Lung (tissue), 12 donors: ENCODE data around the gene TCF19. TPM values are rescaled to one million over a fixed set of nuclear protein-coding genes. Genes with fewer than 3 reads are reported as not detected.

Experiments
- ATAC-seq: fragments of 200-7000 bp; cut with Tn5 transposase; one replicate; pipeline ENCODE4 v1.9.1; 2020; ENCODE audit warnings: moderate number of reproducible peaks; ENCODE audit not compliant: insufficient read depth, low FRiP score
- DNase-seq, 3 donors: peaks; one replicate each; pipeline ENCODE4 v3.0.0-alpha.2; 2013 to 2017
- H3K27ac ChIP-seq, 2 donors: one replicate each; pipeline ENCODE4 v1.5.1; 2013; ENCODE audit warnings: mild to moderate bottlenecking in 2 of 2, moderate library complexity in 2 of 2, control low read depth in 1 of 2, inconsistent platforms in 1 of 2, low read depth in 1 of 2, low read length in 1 of 2
- H3K27me3 ChIP-seq, 3 donors: one replicate each; pipeline ENCODE4 v1.5.1; 2013; ENCODE audit warnings: low read length in 2 of 3; ENCODE audit not compliant: control insufficient read depth in 3 of 3, insufficient read depth in 3 of 3
- H3K36me3 ChIP-seq, 4 donors: one replicate each; pipeline ENCODE4 v1.5.1; 2013; ENCODE audit warnings: low read length in 4 of 4, mild to moderate bottlenecking in 1 of 4, moderate library complexity in 1 of 4; ENCODE audit not compliant: control insufficient read depth in 4 of 4, insufficient read depth in 4 of 4
- H3K4me1 ChIP-seq, 5 donors: one replicate each; pipeline ENCODE4 v1.5.1; 2013; ENCODE audit warnings: low read length in 5 of 5, mild to moderate bottlenecking in 2 of 5, moderate library complexity in 1 of 5; ENCODE audit not compliant: control insufficient read depth in 5 of 5, insufficient read depth in 5 of 5
- H3K4me3 ChIP-seq: one replicate; pipeline ENCODE4 v1.5.1; 2013; ENCODE audit warnings: mild to moderate bottlenecking, control low read depth, moderate library complexity
- H3K9ac ChIP-seq, 2 donors: one replicate each; pipeline ENCODE4 v1.5.1; 2013; ENCODE audit warnings: low read length in 2 of 2, control low read depth in 1 of 2; ENCODE audit not compliant: insufficient read depth in 1 of 2
- H3K9me3 ChIP-seq, 4 donors: one replicate each; pipeline ENCODE4 v1.5.1; 2013; ENCODE audit warnings: low read length in 3 of 4, mild to moderate bottlenecking in 1 of 4, moderate library complexity in 1 of 4; ENCODE audit not compliant: control insufficient read depth in 4 of 4, insufficient read depth in 3 of 4
- WGBS, 2 donors: extraction: QIAGEN DNeasy Blood & Tissue Kit; methylation state at CpG; one replicate each; pipeline ENCODE4 v1.1.7; 2013; 5-methylcytosine and 5-hydroxymethylcytosine counted together
- polyA plus RNA-seq, 2 donors: library from polyadenylated mRNA; stranded (reverse); fragments of 200-250 nt; gene quantifications; one replicate each; pipeline ENCODE4 v1.2.1, GENCODE V29; 2013
- total RNA-seq, 2 donors: library from RNA; depleted of rRNA in 1 of 2; stranded (reverse); fragments of >200 nt in 1 of 2; gene quantifications; one replicate each; pipeline ENCODE4 v1.2.1, GENCODE V29; 2014 to 2021
- TF ChIP-seq, protein P1 (sequence below): IDR thresholded peaks from 2 replicates; pipeline ENCODE4 v1.5.1; 2012; ENCODE audit warnings: mild to moderate bottlenecking; ENCODE audit errors: control extremely low read depth, extremely low read depth
- donor health status: control.
- donor health status: control.
- donor health status: Bipolar disorder and iron deficiency.
- donor health status: healthy.
- donor health status: DM: yes; HTN: yes; CAD: no.

Gene TCF19
- total and polyA plus RNA-seq, 4 donors, result 4.1 to 9.4 (median 5.1) TPM

DNA sequence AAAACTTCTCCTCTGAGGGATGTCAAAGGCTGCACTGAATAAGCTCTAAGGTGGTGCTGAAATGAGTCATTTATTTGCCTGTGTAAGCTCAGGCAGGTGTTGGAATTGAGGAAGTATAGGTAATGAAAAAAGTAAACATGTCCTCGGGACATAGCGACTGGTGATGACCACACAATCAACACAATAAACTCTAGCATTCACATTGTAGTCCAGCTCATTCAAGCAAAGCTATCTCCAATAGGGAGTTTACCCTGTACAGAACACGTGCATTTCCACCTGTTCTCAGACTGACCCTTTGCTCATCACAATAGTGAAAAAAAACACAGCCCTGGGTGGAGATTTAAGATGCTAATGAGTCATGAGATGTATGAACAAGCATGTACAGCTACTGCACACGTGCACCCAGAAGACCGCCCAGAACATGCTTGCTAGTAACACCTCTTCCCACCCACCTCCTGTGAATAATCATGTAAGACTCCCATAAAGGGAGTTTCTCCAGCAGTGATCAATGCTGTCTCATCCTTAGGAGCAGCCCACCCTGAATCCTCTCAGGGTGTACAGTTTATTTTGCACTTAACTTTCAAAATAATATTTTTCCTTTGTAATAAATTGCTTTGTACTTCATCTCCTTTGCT is 45.1 kb downstream of the TCF19 start:
- peak; percentile 75 for ATAC-seq
- Histone ChIP-seq H3K9me3 (peaks cover 0 to 3% (median 0%) of the 10 kb centered on the region in 4 donors), H3K4me1 (peaks cover 0 to 17% (median 0%) of the 10 kb centered on the region in 5 donors), H3K27ac (peak overlapping the region; percentile 85 to 93), H3K9ac (no peak overlapping the region), H3K4me3 (no peak overlapping the region), H3K36me3 (no peaks in the 10 kb centered on the region), H3K27me3 (no peaks in the 10 kb centered on the region)
- TF ChIP-seq, protein P1, sequence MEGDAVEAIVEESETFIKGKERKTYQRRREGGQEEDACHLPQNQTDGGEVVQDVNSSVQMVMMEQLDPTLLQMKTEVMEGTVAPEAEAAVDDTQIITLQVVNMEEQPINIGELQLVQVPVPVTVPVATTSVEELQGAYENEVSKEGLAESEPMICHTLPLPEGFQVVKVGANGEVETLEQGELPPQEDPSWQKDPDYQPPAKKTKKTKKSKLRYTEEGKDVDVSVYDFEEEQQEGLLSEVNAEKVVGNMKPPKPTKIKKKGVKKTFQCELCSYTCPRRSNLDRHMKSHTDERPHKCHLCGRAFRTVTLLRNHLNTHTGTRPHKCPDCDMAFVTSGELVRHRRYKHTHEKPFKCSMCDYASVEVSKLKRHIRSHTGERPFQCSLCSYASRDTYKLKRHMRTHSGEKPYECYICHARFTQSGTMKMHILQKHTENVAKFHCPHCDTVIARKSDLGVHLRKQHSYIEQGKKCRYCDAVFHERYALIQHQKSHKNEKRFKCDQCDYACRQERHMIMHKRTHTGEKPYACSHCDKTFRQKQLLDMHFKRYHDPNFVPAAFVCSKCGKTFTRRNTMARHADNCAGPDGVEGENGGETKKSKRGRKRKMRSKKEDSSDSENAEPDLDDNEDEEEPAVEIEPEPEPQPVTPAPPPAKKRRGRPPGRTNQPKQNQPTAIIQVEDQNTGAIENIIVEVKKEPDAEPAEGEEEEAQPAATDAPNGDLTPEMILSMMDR, result no peak
- WGBS, 2 donors, result 10 to 23% methylated on average over 5 of the region's 5 CpGs
- no peak for DNase-seq

DNA sequence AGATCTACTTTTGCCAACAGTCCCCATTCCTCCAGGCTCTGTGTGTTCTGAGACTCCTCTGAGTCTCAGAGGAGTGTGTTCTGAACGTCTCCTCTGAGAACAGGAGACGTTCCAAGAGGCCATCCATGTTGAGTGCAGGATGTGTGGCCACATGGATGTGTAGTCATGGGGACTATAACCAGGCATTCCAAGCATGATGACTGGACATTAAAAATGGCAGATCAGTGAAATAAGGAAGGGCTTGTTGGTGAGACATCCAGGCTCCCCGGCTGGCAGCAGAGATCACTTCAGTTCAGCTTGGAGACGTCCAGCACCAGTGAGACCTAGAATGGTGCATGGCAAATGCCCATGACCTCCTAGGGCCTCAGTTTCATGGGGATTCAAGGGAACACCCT is 46.4 kb downstream of the TCF19 start:
- TF ChIP-seq, protein P1, result no peak
- no peaks in the 10 kb centered on the region for H3K36me3 ChIP-seq
- H3K4me1 ChIP-seq, result peaks cover 0 to 13% (median 3%) of the 10 kb centered on the region in 5 donors
- no peak overlapping the region for H3K4me3 ChIP-seq
- peaks cover 0 to 3% (median 0%) of the 10 kb centered on the region in 4 donors for H3K9me3 ChIP-seq
- peak overlapping the region in 1 of 2 donors; percentile 79 for H3K27ac ChIP-seq
- WGBS, 2 donors, result 78 to 81% methylated on average over 4 of the region's 4 CpGs
- no peaks in the 10 kb centered on the region for H3K27me3 ChIP-seq
- DNase-seq, result no peak
- ATAC-seq, result no peak
- no peak overlapping the region for H3K9ac ChIP-seq

DNA sequence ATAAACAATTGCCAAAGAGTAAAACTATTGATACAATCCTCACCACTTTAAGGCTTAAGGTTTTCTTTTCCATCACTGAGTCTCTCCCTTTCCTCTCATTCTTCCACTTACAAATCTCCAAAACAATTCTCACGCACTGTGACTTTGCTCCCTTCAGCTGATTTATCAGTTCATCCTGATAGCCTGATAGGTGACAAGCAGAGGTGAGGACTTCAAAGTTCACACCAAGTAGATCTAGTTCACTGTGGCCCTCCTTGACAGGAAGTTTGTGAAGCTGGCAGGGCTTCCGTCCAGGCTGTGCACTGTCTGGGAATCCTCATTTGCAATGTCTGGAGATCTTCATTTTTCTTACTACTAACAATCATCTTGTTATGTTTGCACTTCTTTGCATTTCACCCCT is 47.2 kb downstream of the TCF19 start:
- Histone ChIP-seq H3K36me3 (no peaks in the 10 kb centered on the region), H3K9me3 (peaks cover 0 to 3% (median 0%) of the 10 kb centered on the region in 4 donors), H3K4me1 (peaks cover 0 to 14% (median 3%) of the 10 kb centered on the region in 5 donors), H3K9ac (no peak overlapping the region), H3K4me3 (no peak overlapping the region), H3K27me3 (no peaks in the 10 kb centered on the region), H3K27ac (no peak overlapping the region)
- WGBS, 2 donors, result 90 to 91% methylated on average over 2 of the region's 2 CpGs
- no peak for ATAC-seq
- DNase-seq, result no peak
- TF ChIP-seq, protein P1, result no peak
